Immature natural killer cell (primary cell): ENCODE results near the gene CSF1R. TPM values are rescaled to one million over a fixed set of nuclear protein-coding genes. Genes with fewer than 3 reads are reported as not detected.
"Not testable (repeated sequence)": the region's sequence is repeated elsewhere in the genome, so short reads cannot be mapped to it uniquely, and the experiment has no call there.

ENCODE experiments used
- DNase-seq, 3 donors: peaks; one replicate each; pipeline ENCODE4 v3.0.0; 2022; ENCODE audit warnings: mixed read lengths in 1 of 3
- H3K27ac Mint-ChIP-seq, 6 donors: one replicate each; pipeline ENCODE4 v1.8.0; 2020; ENCODE audit warnings: mixed read lengths in 6 of 6, mild to moderate bottlenecking in 5 of 6, inconsistent platforms in 4 of 6, moderate library complexity in 3 of 6
- H3K27me3 Mint-ChIP-seq, 3 donors: one replicate each; pipeline ENCODE4 v1.8.0; 2020 to 2021; ENCODE audit warnings: low read depth in 3 of 3, mild to moderate bottlenecking in 3 of 3, mixed read lengths in 3 of 3, moderate library complexity in 3 of 3, inconsistent platforms in 1 of 3
- H3K36me3 Mint-ChIP-seq, 3 donors: one replicate each; pipeline ENCODE4 v1.8.0; 2020; ENCODE audit warnings: mixed read lengths in 3 of 3, inconsistent platforms in 2 of 3, mild to moderate bottlenecking in 2 of 3
- H3K4me1 Mint-ChIP-seq, 2 donors: one replicate each; pipeline ENCODE4 v1.8.0; 2020; ENCODE audit warnings: inconsistent platforms in 2 of 2, mild to moderate bottlenecking in 2 of 2, mixed read lengths in 2 of 2, moderate library complexity in 1 of 2
- H3K4me3 Mint-ChIP-seq, 5 donors: one replicate each; pipeline ENCODE4 v1.8.0; 2020; ENCODE audit warnings: mild to moderate bottlenecking in 5 of 5, mixed read lengths in 5 of 5, inconsistent platforms in 3 of 5, moderate library complexity in 3 of 5
- H3K9me3 Mint-ChIP-seq, 6 donors: one replicate each; pipeline ENCODE4 v1.8.0; 2020; ENCODE audit warnings: mild to moderate bottlenecking in 6 of 6, mixed read lengths in 6 of 6, inconsistent platforms in 4 of 6, moderate library complexity in 3 of 6
- polyA plus RNA-seq, 3 donors: library from polyadenylated mRNA; unstranded; fragments of 300-500 nt; fragmentation: Illumina TruSeq; gene quantifications; one replicate each; pipeline ENCODE4 v1.2.3, GENCODE V29; 2021

Gene CSF1R
- polyA plus RNA-seq, 3 donors from 2014 or later: 0.82 to 10.4 (median 2.5) TPM

- H3K27ac Mint-ChIP-seq: peak overlapping the region in 4 of 6 donors; percentile 34 to 87 (median 68)
- no peak for DNase-seq
- H3K27me3 Mint-ChIP-seq: peaks cover 11 to 25% (median 23%) of the 10 kb centered on the region in 3 donors
- peaks cover 69 to 71% (median 69%) of the 10 kb centered on the region in 3 donors for H3K36me3 Mint-ChIP-seq
- H3K9me3 Mint-ChIP-seq: no peaks in the 10 kb centered on the region
- H3K4me1 Mint-ChIP-seq: peaks cover 54 to 65% of the 10 kb centered on the region in 2 donors
- H3K4me3 Mint-ChIP-seq: peak overlapping the region; percentile 29 to 73 (median 45)
Observed at GRCh38 chr5:150044329-150044681, 42.0 kb downstream of the CSF1R start.

DNA sequence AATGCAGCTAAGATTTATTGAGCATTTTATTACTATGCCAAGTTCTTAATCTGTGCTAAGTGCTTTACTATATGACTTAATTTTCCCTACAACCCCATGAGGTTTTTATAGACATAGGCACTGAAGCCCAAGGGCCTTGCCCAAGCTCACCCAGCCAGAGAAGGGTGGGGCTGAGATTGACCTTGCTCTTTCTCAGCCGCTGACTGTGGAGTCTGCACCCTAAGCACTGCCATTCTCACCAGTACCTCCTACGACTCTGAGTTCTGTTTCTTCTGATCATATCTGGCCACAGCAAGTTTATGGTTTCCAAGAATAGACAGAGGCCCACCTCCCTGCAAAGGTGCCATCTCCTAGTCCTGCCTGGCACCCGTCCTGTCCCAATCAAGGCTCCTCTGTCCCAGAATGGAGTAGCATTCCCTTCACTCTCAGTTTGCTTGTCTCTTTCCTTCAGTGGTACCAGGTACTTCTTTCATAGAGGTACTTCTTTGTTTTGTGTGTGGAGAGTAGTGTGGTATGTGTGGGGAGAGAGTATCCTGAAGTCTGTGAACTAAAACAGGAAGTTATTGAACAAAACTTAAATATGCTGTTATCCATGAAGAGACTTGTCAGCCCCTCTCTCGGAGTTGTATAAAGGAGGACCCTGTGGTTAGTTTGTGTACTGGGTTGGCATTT lies 42.6 kb downstream of the CSF1R start:
- Mint-ChIP-seq H3K27ac (peak overlapping the region; percentile 6 to 69 (median 48)), H3K4me3 (peak overlapping the region; percentile 17 to 73 (median 45)), H3K4me1 (peaks cover 54 to 65% of the 10 kb centered on the region in 2 donors), H3K9me3 (no peaks in the 10 kb centered on the region), H3K27me3 (peaks cover 8 to 20% (median 18%) of the 10 kb centered on the region in 3 donors), H3K36me3 (peaks cover 69 to 71% (median 69%) of the 10 kb centered on the region in 3 donors)
- peak; percentile 16 to 38 (median 29) for DNase-seq

GRCh38 chr5:150042459-150042858 lies 43.9 kb downstream of the CSF1R start:
- Mint-ChIP-seq H3K27me3 (peaks cover 6 to 13% (median 7%) of the 10 kb centered on the region in 3 donors), H3K36me3 (peaks cover 69 to 71% (median 69%) of the 10 kb centered on the region in 3 donors), H3K4me3 (peak overlapping the region in 3 of 5 donors; percentile 10 to 47 (median 30)), H3K27ac (peak overlapping the region in 1 of 6 donors; percentile 61), H3K9me3 (no peaks in the 10 kb centered on the region), H3K4me1 (peaks cover 49 to 52% of the 10 kb centered on the region in 2 donors)
- DNase-seq: no peak

DNA sequence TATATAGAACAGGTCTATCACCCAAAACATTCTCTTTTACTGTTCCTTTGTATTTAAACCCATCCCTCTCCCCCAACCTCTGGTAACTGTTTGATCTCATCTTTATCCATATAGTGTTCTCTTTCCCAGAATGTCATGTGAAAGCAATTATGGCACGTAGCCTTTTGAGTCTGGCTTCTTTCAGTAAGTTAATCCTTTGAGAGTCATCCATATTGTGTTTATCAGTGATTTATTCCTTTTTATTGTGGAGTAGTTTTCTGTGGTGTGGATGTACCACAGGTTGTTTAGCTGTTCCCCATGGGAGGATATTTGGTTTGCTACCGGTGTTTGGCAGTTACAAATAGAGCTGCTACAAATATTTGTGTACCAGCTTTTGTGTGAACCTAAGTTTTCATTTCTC lies 47.8 kb downstream of the CSF1R start:
- H3K9me3 Mint-ChIP-seq: no peaks in the 10 kb centered on the region
- peaks cover 87 to 99% (median 90%) of the 10 kb centered on the region in 3 donors for H3K36me3 Mint-ChIP-seq
- peaks cover 0 to 7% (median 1%) of the 10 kb centered on the region in 3 donors for H3K27me3 Mint-ChIP-seq
- no peak overlapping the region for H3K27ac Mint-ChIP-seq
- no peak overlapping the region for H3K4me3 Mint-ChIP-seq
- peaks cover 13 to 17% of the 10 kb centered on the region in 2 donors for H3K4me1 Mint-ChIP-seq
- DNase-seq: no peak

DNA sequence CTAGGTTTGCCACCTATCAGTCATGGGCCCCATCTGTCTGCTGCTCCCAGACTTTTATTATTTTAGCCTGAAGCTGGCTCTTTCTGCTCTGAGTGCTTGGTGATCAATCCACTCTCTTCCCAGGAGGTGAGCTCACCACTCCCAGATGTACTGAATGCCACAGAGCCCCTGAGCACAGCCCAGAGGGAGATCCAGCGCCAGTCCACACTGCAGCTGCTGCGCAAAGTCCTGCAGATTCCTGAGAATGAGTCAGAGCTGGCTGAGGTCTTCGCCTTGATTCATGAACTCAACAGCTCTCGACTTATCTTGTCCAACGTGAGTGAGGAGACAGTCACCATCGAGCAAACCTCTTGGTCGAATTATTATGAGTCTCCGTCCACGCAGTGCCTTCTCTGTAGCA lies 49.8 kb downstream of the CSF1R start:
- no peak for DNase-seq
- H3K4me3 Mint-ChIP-seq: no peak overlapping the region
- no peaks in the 10 kb centered on the region for H3K4me1 Mint-ChIP-seq
- peaks cover 83 to 100% (median 94%) of the 10 kb centered on the region in 3 donors for H3K36me3 Mint-ChIP-seq
- H3K27ac Mint-ChIP-seq: no peak overlapping the region
- peaks cover 0 to 3% (median 2%) of the 10 kb centered on the region in 3 donors for H3K27me3 Mint-ChIP-seq
- H3K9me3 Mint-ChIP-seq: no peaks in the 10 kb centered on the region

GRCh38 chr5:150035139-150035895 lies 51.0 kb downstream of the CSF1R start:
- H3K27me3 Mint-ChIP-seq: peaks cover 0 to 3% (median 2%) of the 10 kb centered on the region in 3 donors
- no peak for DNase-seq
- no peak overlapping the region for H3K4me3 Mint-ChIP-seq
- no peak overlapping the region for H3K27ac Mint-ChIP-seq
- peaks cover 79 to 100% (median 92%) of the 10 kb centered on the region in 3 donors for H3K36me3 Mint-ChIP-seq
- H3K4me1 Mint-ChIP-seq: no peaks in the 10 kb centered on the region
- no peaks in the 10 kb centered on the region for H3K9me3 Mint-ChIP-seq

DNA sequence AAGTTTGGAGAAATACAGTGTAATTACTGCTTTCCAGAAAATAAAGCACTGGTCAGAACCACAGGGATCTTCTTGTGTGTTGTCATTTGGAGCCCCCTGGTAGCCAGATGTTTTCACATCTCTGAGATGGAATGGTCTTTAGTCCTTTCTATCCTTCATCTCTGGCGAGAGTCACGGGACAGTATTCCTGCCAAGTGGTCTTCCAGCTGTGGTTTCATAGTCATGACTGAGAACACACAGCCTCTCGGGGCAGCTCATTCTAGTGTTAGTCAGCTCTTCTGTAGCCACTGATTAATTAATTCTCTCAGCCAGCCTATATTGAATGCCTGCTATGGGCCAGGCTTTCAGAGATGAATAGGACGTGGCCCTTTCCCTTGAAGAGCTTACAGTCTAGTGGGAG lies 51.7 kb downstream of the CSF1R start:
- peaks cover 77 to 98% (median 90%) of the 10 kb centered on the region in 3 donors for H3K36me3 Mint-ChIP-seq
- DNase-seq: no peak
- no peaks in the 10 kb centered on the region for H3K9me3 Mint-ChIP-seq
- H3K4me1 Mint-ChIP-seq: no peaks in the 10 kb centered on the region
- no peak overlapping the region for H3K27ac Mint-ChIP-seq
- peaks cover 0 to 3% (median 1%) of the 10 kb centered on the region in 3 donors for H3K27me3 Mint-ChIP-seq
- no peak overlapping the region for H3K4me3 Mint-ChIP-seq

DNA sequence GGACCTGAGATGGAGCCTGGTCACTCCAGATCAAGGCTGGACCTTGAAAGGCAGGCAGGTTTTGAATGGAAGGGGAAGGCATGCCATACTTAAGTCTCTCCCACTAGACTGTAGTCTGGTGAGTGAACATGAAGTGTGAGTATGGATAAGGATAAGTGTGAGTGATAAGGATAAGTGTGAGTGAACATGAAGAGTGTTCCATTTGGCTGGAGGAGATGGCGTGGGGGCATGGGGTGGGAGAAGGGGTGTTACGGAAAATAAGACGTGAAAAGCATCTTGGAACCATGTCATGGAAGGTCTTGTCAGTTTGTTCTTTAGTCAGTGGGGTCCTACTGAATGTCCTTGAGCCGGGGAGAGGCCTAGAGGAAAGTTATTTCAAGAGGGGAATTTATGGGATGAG lies 53.0 kb downstream of the CSF1R start:
- Mint-ChIP-seq H3K27ac (no peak overlapping the region), H3K36me3 (peaks cover 71 to 95% (median 86%) of the 10 kb centered on the region in 3 donors), H3K27me3 (peaks cover 0 to 3% (median 2%) of the 10 kb centered on the region in 3 donors), H3K9me3 (no peaks in the 10 kb centered on the region), H3K4me1 (no peaks in the 10 kb centered on the region), H3K4me3 (no peak overlapping the region)
- DNase-seq: no peak

DNA sequence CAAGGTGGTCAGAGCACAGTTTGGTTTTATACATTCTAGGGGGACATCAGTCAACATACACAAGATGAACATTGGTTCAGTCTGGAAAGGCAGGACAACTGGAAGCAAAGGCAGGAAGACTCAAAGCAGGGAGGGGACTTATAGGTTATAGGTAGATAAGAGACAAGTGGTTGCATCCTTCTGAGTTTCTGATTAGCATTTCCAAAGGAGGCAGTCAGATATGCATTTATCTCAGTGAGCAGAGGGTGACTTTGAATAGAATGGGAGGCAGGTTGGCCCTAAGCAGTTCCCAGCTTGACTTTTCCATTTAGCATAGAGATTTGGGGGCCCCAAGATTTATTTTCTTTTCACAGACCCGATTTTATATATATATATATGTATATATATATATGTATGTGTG lies 58.3 kb downstream of the CSF1R start:
- not testable (repeated sequence) for H3K9me3 Mint-ChIP-seq, DNase-seq, H3K27me3 Mint-ChIP-seq, H3K4me3 Mint-ChIP-seq, H3K27ac Mint-ChIP-seq, H3K4me1 Mint-ChIP-seq
- H3K36me3 Mint-ChIP-seq: peaks cover 46 to 83% (median 48%) of the 10 kb centered on the region in 3 donors

GRCh38 chr5:150026682-150027172 lies 59.6 kb downstream of the CSF1R start:
- H3K27ac Mint-ChIP-seq: peak overlapping the region in 1 of 6 donors; percentile 45
- H3K9me3 Mint-ChIP-seq: no peaks in the 10 kb centered on the region
- H3K36me3 Mint-ChIP-seq: peaks cover 42 to 83% (median 45%) of the 10 kb centered on the region in 3 donors
- no peak overlapping the region for H3K4me3 Mint-ChIP-seq
- H3K4me1 Mint-ChIP-seq: no peaks in the 10 kb centered on the region
- DNase-seq: no peak
- H3K27me3 Mint-ChIP-seq: peaks cover 1 to 5% (median 2%) of the 10 kb centered on the region in 3 donors

DNA sequence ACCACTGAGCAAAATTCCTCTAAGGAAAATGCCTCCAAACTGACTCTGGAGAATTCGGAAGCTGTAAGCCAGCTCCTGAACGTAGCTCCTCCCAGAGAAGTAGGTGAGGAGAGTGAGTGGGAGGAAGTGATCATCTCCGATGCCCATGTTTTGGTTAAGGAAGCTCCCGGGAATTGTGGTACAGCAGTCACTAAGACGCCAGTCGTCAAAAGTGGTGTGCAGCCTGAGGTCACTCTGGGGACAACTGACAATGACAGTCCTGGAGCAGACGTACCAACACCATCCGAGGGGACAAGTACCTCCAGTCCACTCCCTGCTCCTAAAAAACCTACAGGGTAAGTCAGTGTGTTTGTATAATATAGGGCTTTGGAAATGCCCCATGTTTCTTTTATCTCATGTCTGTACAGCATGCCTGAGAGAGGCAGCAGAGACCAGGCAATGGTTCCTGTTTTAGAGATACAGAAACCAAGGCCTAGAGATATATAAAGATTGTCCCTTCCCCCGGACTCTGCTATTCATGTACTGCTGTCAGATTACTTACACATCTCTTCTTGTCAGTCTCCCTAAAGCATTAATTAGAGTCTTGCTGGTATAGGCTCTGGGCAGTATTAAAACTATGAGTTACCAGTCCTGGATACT lies 61.9 kb downstream of the CSF1R start:
- Mint-ChIP-seq H3K4me1 (no peaks in the 10 kb centered on the region), H3K27me3 (peaks cover 1 to 3% (median 2%) of the 10 kb centered on the region in 3 donors), H3K9me3 (no peaks in the 10 kb centered on the region), H3K4me3 (no peak overlapping the region), H3K27ac (no peak overlapping the region), H3K36me3 (peaks cover 38 to 84% (median 46%) of the 10 kb centered on the region in 3 donors)
- DNase-seq: no peak

- Mint-ChIP-seq H3K9me3 (no peaks in the 10 kb centered on the region), H3K4me3 (no peak overlapping the region), H3K27me3 (peaks cover 1 to 4% (median 2%) of the 10 kb centered on the region in 3 donors), H3K36me3 (peaks cover 42 to 86% (median 51%) of the 10 kb centered on the region in 3 donors), H3K4me1 (no peaks in the 10 kb centered on the region), H3K27ac (no peak overlapping the region)
- no peak for DNase-seq
Observed at GRCh38 chr5:150023136-150023535, 63.2 kb downstream of the CSF1R start.

GRCh38 chr5:150022681-150023080 lies 63.7 kb downstream of the CSF1R start:
- Mint-ChIP-seq H3K27me3 (peaks cover 1 to 2% (median 2%) of the 10 kb centered on the region in 3 donors), H3K4me1 (no peaks in the 10 kb centered on the region), H3K36me3 (peaks cover 37 to 85% (median 51%) of the 10 kb centered on the region in 3 donors), H3K9me3 (no peaks in the 10 kb centered on the region), H3K4me3 (no peak overlapping the region), H3K27ac (no peak overlapping the region)
- DNase-seq: no peak
